GM23338 (cell line): ENCODE data around the gene UGT1A3. TPM values are rescaled to one million over a fixed set of nuclear protein-coding genes. Genes with fewer than 3 reads are reported as not detected.

Experiments used
- ATAC-seq: fragments of 200-7000 bp; cut with Tn5 transposase; 3 replicates; pipeline ENCODE4 v1.9.1; 2020
- DNase-seq: peaks from one replicate; pipeline ENCODE4 v3.0.0-alpha.2; 2015; ENCODE audit warnings: low spot score
- H2AFZ ChIP-seq: fragments of 200-600 bp; sonication (generic); 2 replicates; pipeline ENCODE4 v1.8.0; 2016; ENCODE audit warnings: antibody characterized with exemption, mild to moderate bottlenecking, moderate library complexity
- H3F3A ChIP-seq: fragments of 200-600 bp; sonication (generic); replicated peaks from 2 replicates; pipeline ENCODE4 v1.8.0; 2017; ENCODE audit warnings: antibody characterized with exemption, mixed run types, low read depth
- H3K27ac ChIP-seq: fragments of 200-600 bp; sonication (generic); 2 replicates; pipeline ENCODE4 v1.6.1; 2016; ENCODE audit warnings: low read depth
- H3K27me3 ChIP-seq: fragments of 200-600 bp; sonication (generic); 2 replicates; pipeline ENCODE4 v1.8.0; 2016; ENCODE audit warnings: mild to moderate bottlenecking, mixed run types, moderate library complexity; ENCODE audit not compliant: insufficient read depth
- H3K36me3 ChIP-seq: fragments of 200-600 bp; sonication (generic); 2 replicates; pipeline ENCODE4 v1.8.0; 2016; ENCODE audit warnings: mild to moderate bottlenecking; ENCODE audit not compliant: insufficient read depth
- H3K4me1 ChIP-seq: fragments of 200-600 bp; sonication (generic); 2 replicates; pipeline ENCODE4 v1.8.0; 2016; ENCODE audit warnings: mild to moderate bottlenecking, moderate library complexity; ENCODE audit not compliant: insufficient read depth
- H3K4me2 ChIP-seq: fragments of 200-600 bp; sonication (generic); 2 replicates; pipeline ENCODE4 v1.7.1; 2017; ENCODE audit warnings: mixed run types
- H3K4me3 ChIP-seq: fragments of 200-600 bp; sonication (generic); 2 replicates; pipeline ENCODE4 v1.6.1; 2016; ENCODE audit warnings: mixed run types
- H3K79me2 ChIP-seq: fragments of 200-600 bp; sonication (generic); replicated peaks from 2 replicates; pipeline ENCODE4 v1.8.0; 2017; ENCODE audit warnings: mild to moderate bottlenecking; ENCODE audit not compliant: insufficient read depth
- H3K9me2 ChIP-seq: fragments of 200-600 bp; sonication (generic); 2 replicates; pipeline ENCODE4 v1.8.0; 2017; ENCODE audit not compliant: insufficient read depth
- H4K20me1 ChIP-seq: fragments of 200-600 bp; sonication (generic); replicated peaks from 2 replicates; pipeline ENCODE4 v1.8.0; 2017; ENCODE audit warnings: mild to moderate bottlenecking; ENCODE audit not compliant: insufficient read depth
- H3K27ac Mint-ChIP-seq: 2 replicates; pipeline ENCODE4 v1.8.0; 2020; ENCODE audit warnings: inconsistent platforms, mild to moderate bottlenecking, moderate library complexity, mixed read lengths
- H3K27me3 Mint-ChIP-seq: 3 replicates; pipeline ENCODE4 v1.8.0; 2022; ENCODE audit warnings: low read depth, mild to moderate bottlenecking, moderate library complexity, mixed read lengths, inconsistent platforms; ENCODE audit not compliant: insufficient read depth, poor library complexity
- H3K36me3 Mint-ChIP-seq: 3 replicates; pipeline ENCODE4 v1.8.0; 2021; ENCODE audit warnings: low read depth, mild to moderate bottlenecking, inconsistent platforms, moderate library complexity, mixed read lengths
- H3K4me1 Mint-ChIP-seq: 3 replicates; pipeline ENCODE4 v1.8.0; 2020; ENCODE audit warnings: mild to moderate bottlenecking, inconsistent platforms, mixed read lengths
- H3K4me3 Mint-ChIP-seq: 3 replicates; pipeline ENCODE4 v1.8.0; 2021; ENCODE audit warnings: moderate library complexity, mild to moderate bottlenecking, inconsistent platforms, mixed read lengths
- H3K9me3 Mint-ChIP-seq: 3 replicates; pipeline ENCODE4 v1.8.0; 2020; ENCODE audit warnings: moderate library complexity, mild to moderate bottlenecking, inconsistent platforms, mixed read lengths
- ETS1 ChIP-seq: IDR thresholded peaks from 2 replicates; pipeline ENCODE4 v1.6.1; 2016; ENCODE audit warnings: antibody characterized with exemption
- EZH2 ChIP-seq: fragments of 200-600 bp; sonication (generic); IDR thresholded peaks from one replicate; pipeline ENCODE4 v1.8.0; 2017; ENCODE audit warnings: antibody characterized with exemption, mild to moderate bottlenecking, low read depth; ENCODE audit not compliant: unreplicated experiment
- STAT1 ChIP-seq: IDR thresholded peaks from one replicate; pipeline ENCODE4 v1.6.1; 2016; ENCODE audit warnings: antibody characterized with exemption; ENCODE audit not compliant: unreplicated experiment
- ZNF462 ChIP-seq: fragments of 250-450 bp; sonication (Bioruptor Pico); IDR thresholded peaks from 2 replicates; pipeline ENCODE4 v1.5.0; 2020; ENCODE audit warnings: mild to moderate bottlenecking, moderate library complexity
- polyA plus RNA-seq: library from polyadenylated mRNA; unstranded; fragments of >200 nt; fragmentation: Nextera tagmentation; extraction: Ambion mirVana; gene quantifications from 2 replicates; pipeline ENCODE4 v1.2.1, GENCODE V29; 2016
- total RNA-seq: library from RNA; depleted of rRNA; stranded (reverse); fragments of >200 nt; shearing (Covaris generic); gene quantifications from 2 replicates; pipeline ENCODE4 v1.2.3, GENCODE V29; 2014

UGT1A3 gene
- total and polyA plus RNA-seq, 2 experiments from 2014 or later, result not detected

DNA sequence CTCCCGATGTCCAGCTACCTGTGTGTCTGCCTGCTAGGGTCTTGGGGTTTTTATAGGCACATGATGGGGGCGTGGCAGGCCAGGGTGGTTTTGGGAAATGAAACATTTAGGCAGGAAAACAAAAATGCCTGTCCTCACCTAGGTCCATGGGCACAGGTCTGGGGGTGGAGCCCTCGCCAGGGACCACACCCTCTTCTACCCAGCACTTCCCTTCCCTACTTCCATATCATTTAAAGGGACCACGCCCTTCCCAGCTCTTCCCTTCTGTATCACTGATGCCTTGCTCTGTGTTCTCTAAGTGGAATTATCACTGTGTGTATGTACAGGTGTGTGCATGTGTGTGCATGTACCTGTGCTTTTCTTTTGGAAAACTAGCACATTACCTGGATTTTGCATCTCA is 37.6 kb downstream of the UGT1A3 start (continued):
- TF ChIP-seq ETS1, result no peak
- no peak for TF ChIP-seq ZNF462
- TF ChIP-seq EZH2, result no peak
- TF ChIP-seq STAT1, result no peak

DNA sequence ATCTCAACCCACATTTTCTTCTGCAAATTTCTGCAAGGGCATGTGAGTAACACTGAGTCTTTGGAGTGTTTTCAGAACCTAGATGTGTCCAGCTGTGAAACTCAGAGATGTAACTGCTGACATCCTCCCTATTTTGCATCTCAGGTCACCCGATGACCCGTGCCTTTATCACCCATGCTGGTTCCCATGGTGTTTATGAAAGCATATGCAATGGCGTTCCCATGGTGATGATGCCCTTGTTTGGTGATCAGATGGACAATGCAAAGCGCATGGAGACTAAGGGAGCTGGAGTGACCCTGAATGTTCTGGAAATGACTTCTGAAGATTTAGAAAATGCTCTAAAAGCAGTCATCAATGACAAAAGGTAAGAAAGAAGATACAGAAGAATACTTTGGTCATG is 39.2 kb downstream of the UGT1A3 start:
- no peaks in the 10 kb centered on the region for H3K79me2 ChIP-seq
- H2AFZ ChIP-seq, result no peak overlapping the region
- H3K4me1 ChIP-seq, result no peaks in the 10 kb centered on the region
- no peaks in the 10 kb centered on the region for H3F3A ChIP-seq
- Mint-ChIP-seq H3K27ac (no peak overlapping the region), H3K36me3 (no peaks in the 10 kb centered on the region; the same call in 2 of the 3 replicates), H3K4me3 (no peak overlapping the region), H3K4me1 (peaks cover 9% of the 10 kb centered on the region), H3K27me3 (no peaks in the 10 kb centered on the region), H3K9me3 (peaks cover 3% of the 10 kb centered on the region; the same call in 2 of the 3 replicates)
- no peak overlapping the region for H3K4me3 ChIP-seq
- no peaks in the 10 kb centered on the region for H4K20me1 ChIP-seq
- no peak overlapping the region for H3K27ac ChIP-seq
- H3K9me2 ChIP-seq, result no peaks in the 10 kb centered on the region; the same call in 1 of the 2 replicates
- H3K36me3 ChIP-seq, result no peaks in the 10 kb centered on the region
- H3K4me2 ChIP-seq, result no peak overlapping the region
- DNase-seq (peak; percentile 11), ATAC-seq (no peak; the same call in 2 of the 3 replicates)
- no peaks in the 10 kb centered on the region for H3K27me3 ChIP-seq
- no peak for TF ChIP-seq ZNF462
